Right ventricle myocardium superior (tissue), 1 donor: Measurements from ENCODE around the gene HPRT1. TPM values are rescaled to one million over a fixed set of nuclear protein-coding genes. Genes with fewer than 3 reads are reported as not detected.
"Not testable (repeated sequence)": the region's sequence is repeated elsewhere in the genome, so short reads cannot be mapped to it uniquely, and the experiment has no call there.

Experiments
- ATAC-seq: fragments of 200-7000 bp; cut with Tn5 transposase; one replicate; pipeline ENCODE4 v1.9.1; 2020; ENCODE audit warnings: mild to moderate bottlenecking; ENCODE audit not compliant: poor library complexity
- DNase-seq: peaks from one replicate; pipeline ENCODE4 v3.0.0-alpha.2; 2020
- intact Hi-C: fragments of 100-400 bp; cut with DNase I; formaldehyde crosslinking; loops from one replicate; pipeline ENCODE4 v1.11.2; 2022
- long read RNA-seq: library from polyadenylated mRNA; unstranded; transcript quantifications from one replicate; pipeline ENCODE4 v2.0.0, GENCODE V29; 2021
- total RNA-seq: library from RNA; stranded (reverse); fragmentation: NEBNext Ultra II Directional; extraction: Animal tissue kit (Norgen Biotek cat#: 25700); gene quantifications from one replicate; pipeline ENCODE4 v1.2.1, GENCODE V29; 2021
- donor health status: DM: no; HTN: yes; CAD: no; lungs with severe emphysema.

The HPRT1 gene, protein sequence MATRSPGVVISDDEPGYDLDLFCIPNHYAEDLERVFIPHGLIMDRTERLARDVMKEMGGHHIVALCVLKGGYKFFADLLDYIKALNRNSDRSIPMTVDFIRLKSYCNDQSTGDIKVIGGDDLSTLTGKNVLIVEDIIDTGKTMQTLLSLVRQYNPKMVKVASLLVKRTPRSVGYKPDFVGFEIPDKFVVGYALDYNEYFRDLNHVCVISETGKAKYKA
- total RNA-seq: 18.5 TPM
- long read RNA-seq, partial matches to known transcripts: 0 of 2 reads
- long read RNA-seq, other reads (novel, unspliced or antisense): 0 of 2 reads

DNA sequence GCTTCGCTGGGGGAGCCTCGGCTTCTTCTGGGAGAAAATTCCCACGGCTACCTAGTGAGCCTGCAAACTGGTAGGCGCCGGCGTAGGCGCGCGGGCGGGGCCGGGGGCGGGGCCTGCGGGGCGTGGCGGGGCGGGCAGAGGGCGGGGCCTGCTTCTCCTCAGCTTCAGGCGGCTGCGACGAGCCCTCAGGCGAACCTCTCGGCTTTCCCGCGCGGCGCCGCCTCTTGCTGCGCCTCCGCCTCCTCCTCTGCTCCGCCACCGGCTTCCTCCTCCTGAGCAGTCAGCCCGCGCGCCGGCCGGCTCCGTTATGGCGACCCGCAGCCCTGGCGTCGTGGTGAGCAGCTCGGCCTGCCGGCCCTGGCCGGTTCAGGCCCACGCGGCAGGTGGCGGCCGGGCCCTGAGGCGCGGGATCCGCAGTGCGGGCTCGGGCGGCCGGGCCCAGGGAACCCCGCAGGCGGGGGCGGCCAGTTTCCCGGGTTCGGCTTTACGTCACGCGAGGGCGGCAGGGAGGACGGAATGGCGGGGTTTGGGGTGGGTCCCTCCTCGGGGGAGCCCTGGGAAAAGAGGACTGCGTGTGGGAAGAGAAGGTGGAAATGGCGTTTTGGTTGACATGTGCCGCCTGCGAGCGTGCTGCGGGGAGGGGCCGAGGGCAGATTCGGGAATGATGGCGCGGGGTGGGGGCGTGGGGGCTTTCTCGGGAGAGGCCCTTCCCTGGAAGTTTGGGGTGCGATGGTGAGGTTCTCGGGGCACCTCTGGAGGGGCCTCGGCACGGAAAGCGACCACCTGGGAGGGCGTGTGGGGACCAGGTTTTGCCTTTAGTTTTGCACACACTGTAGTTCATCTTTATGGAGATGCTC, at the start of gene HPRT1:
Gene HPRT1 (plus strand): TSS at position 161 of the 857 bp plus-strand sequence. CDS start 147 bp downstream, at position 308.
- ATAC-seq (peak; percentile 99), DNase-seq (peak; percentile 92)
- intact Hi-C loops: no loop called here

DNA sequence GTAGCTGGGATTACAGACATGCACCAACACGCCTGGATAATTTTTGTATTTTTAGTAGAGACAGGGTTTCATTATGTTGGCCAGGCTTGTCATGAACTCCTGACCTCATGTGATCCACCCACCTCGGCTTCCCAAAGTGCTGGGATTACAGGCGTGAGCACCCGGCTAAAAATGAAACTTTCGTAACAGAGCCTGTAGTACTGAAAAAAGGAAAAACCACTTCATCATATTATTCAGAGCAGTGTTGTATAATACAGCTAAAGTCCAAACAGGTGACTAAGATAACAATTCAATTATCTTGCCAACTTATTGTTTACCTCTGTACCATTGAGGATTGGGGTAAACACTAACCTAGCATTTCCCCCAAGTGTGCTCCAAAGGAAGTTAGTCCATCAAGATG, 43.9 kb upstream of the HPRT1 start:
- DNase-seq: no peak
- no peak for ATAC-seq
- intact Hi-C loops: no loop called here

DNA sequence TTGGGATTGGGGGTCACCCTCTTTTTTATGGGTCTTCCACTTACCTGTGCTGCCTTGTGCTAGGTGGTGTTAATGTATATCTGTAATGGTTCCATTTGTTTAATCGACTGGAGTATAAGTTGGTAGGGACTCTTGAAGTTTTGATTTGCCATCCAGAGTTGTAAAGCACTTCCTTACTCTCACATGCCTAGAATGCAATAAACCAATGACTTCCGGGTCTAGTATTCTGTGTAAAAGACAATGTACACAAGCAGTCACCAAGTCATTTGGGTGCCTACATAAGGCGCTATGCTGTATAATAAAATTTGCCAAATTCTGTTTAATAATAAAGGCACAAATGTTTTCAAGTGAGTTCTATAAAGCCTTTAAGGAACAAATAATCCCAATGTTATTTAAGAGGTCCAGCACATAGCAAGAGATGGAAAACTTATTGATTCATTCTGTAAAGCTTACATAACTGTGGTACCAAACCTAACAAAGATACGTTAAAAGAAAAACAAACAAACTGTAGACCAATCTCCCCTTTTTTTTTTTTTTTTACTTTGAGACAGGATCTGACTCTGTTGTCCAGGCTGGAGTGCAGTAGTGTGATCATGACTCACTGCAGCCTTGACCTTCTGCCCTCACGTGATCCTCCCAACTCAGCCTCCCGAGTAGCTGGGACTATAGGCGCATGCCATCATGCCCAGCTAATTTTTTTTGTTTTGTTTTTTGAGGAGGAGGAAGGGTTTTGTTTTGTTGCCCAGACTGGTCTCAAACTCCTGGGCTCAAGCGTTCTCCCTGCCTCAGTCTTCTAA, 41.5 kb upstream of the HPRT1 start:
- ATAC-seq (no peak), DNase-seq (no peak)
- intact Hi-C loops: no loop called here

DNA sequence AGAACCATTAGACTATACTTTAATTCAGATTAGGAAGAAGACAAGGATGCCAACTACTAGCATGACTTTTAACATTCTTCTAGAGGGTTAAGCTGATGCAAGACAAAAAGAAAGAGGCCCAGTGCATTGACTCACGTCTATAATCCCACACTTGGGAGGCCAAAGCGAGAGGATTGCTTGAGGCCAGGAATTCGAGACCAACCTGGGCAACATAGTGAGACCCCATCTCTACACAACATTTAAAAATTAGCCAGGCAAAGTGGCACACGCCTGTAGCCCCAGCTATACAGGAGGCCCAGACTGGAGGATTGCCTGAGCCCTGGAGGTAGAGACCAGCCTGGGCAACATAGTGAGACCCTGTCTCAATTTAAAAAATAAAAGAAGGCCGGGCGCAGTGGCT, 40.2 kb upstream of the HPRT1 start:
- DNase-seq (no peak), ATAC-seq (no peak)
- intact Hi-C loops: no loop called here

DNA sequence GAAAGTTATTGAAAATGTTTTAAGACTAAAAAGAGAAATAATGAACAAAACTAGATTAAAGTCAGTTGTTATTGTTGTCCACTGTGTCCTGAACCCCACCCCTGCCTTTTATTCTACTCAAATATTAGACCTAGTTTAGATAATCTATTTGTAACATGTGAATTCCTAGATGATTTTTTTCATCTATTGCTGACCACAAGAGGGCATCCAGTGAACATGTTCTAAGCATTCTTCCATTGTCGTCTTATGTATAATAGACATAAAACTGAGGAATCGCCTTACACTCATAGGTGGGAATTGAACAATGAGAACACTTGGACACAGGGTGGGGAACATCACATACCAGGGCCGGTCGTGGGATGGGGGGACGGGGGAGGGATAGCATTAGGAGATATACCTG, 36.4 kb upstream of the HPRT1 start:
- ATAC-seq: no peak
- DNase-seq: no peak
- intact Hi-C loops: no loop called here

DNA sequence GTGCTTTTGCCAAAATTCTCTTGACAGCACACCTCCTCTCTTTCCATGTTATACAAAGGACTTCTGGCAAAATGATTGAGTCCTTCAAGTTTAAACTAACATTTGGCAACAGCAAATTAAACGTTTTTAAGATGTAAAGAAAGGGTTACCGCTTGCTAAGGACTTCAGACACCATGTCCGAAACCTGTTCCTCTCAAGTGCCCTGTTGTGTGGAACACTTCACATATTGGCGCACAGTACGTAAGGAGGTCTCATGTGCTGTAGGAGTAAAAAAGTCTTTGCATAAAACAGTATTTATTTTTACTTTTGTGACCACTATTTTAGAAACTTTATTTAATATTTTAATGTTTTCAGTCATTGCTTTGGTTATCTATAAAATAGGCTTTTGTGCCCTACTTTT, 33.7 kb upstream of the HPRT1 start:
- no peak for ATAC-seq
- intact Hi-C loops: no loop called here
- no peak for DNase-seq

DNA sequence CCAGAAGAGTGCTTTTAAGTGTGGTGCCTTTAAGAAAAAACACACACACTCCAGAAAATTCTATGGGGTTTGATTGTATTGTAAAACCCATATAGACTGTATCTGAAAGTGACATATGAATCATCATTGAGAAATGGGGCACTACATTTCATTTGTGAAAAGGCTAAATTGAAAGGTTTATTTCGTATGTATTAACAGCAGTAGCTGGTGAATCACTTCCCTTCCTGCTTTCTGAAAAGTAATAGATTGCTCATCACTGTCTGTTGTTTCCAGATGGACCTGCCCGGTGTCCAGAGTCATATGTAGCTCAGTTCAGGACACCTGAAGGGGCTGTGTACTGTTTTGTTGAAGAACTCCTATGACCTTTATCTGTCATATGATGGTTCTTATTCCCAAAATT, 28.1 kb upstream of the HPRT1 start:
- ATAC-seq (no peak), DNase-seq (no peak)
- intact Hi-C loops: no loop called here

DNA sequence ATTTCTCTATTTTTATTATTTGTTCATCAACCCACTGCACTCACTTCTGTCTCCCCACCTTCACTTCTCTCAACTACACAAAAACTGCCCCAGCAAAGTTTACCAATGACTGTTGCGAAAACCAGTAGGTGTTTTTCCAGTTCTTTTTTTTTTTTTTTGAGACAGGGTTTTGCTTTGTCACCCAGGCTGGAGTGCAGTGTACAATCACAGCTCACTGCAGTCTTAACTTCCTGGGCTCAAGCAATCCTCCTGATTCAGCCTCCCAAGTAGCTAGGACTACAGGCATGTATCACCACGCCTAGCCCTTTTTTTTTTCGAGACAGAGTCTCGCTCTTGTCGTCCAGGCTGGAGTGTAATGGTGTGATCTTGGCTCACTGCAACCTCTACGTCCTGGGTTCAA, 24.1 kb upstream of the HPRT1 start:
- intact Hi-C loops: no loop called here
- ATAC-seq: no peak
- no peak for DNase-seq

DNA sequence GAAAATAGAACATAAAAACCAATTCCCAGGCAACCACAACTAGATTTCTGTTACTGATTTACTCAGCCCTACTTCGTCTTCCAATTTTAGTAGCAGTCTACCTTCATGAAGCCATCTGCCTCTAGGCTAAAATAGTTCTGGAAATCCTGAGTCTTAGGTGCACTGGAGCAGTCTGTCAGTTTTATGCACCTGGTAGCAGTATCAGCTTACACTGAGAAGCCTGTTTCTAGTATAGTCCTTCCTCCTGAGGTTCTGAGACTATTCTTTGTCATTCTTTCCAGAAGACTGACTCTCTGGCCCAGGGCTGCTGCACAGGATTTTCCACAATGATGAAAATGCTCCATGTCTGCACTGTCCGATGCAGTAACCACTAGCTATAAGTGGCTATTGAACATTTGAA, 16.9 kb upstream of the HPRT1 start:
- DNase-seq (no peak), ATAC-seq (no peak)
- intact Hi-C loops: no loop called here

DNA sequence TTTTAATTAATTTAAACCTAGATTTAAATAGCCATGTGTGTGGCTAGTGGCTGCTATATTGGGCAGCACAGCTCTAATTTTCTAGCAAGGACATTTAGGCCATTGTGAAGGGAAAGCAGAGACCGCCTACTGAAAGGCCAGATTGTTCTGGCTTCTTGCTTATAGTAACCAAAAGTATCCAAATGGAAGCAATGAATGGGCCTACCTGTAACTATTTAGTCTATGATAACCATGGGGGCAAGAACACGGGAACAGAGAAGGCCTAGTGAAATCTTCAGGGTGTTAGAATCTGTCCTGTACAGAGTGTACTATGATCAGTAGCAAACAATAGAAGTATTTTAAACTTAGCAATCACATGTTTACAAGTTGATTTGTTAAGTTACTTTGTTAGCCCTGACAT, 16.5 kb upstream of the HPRT1 start:
- DNase-seq (no peak), ATAC-seq (no peak)
- intact Hi-C loops: no loop called here

DNA sequence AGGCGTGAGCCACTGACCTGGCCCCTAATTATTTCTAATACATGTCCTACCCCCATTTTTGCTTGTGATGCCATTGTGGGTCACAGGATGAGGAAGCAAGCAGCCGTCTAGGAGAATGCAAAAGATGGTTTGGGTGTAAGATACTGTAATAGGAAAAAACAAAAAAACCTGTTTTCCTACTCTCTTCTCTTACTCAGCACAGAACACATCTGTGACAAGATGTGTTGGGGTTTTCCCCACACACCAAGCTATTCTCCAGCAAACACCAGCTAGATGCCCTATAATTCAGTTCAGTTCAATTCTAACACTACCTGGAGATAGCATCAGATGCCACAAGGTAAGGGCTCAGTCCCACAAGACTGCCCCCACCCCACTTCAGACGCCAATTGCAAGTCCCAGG, 15.3 kb upstream of the HPRT1 start:
- intact Hi-C loops: no loop called here
- ATAC-seq (no peak), DNase-seq (no peak)

DNA sequence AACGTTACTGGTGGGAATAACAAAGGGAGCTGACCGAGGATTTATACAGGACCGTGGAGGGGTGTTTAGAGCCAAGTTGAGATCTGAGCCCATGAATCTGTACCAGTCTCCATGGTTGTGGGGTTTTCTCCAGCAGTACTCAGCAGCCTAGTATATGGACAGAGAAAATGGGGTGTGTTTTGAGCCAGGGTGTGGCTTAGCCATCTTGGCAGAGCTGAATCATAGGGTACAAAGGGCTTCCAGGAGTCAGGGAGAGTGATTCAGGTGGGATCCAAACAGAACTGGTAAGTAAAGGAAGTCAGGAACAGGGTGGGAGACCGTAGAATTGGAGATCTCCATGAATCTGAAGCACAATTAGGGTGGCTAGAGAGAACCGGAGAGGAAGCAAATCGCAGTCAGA, 7.4 kb upstream of the HPRT1 start:
- no peak for ATAC-seq
- intact Hi-C loops: no loop called here
- no peak for DNase-seq

DNA sequence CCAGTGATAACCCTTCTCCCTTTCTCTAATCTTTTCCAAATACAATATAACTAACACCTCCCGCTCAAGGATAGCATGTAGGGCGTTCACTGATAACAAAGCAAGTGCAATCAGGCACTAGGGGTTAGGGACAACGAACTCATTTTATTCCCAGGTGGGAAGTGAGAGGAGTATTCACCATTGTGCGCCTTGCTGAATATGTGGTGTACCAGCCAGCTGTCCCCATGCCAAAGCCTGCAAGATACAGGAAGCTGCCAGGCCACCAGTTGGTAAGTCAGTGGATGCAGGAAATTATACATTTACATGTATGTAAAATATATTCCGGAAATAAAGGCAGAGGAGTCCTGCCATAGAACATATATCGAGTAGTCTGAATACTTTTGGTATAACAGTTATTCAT, 6.3 kb upstream of the HPRT1 start:
- DNase-seq: no peak
- ATAC-seq: no peak
- intact Hi-C loops: no loop called here

DNA sequence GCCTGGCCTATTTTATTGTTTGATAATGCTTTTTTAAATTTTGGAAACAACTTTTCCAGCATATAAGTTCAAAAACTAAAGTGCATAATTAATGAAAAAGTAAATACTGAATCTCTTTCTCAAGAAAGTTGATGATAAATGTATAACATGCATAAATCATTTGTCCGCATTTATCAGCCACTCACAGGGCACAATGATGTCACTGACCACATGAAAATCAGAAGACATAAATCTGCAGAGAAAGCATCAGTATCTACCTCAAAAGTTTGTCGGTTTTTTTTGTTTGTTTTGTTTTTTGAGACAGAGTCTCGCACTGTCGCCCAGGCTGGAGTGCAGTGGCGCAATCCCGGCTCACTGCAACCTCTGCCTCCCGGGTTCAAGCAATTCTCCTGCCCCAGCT, 5.5 kb upstream of the HPRT1 start:
- intact Hi-C loops: no loop called here
- DNase-seq (no peak), ATAC-seq (no peak)

DNA sequence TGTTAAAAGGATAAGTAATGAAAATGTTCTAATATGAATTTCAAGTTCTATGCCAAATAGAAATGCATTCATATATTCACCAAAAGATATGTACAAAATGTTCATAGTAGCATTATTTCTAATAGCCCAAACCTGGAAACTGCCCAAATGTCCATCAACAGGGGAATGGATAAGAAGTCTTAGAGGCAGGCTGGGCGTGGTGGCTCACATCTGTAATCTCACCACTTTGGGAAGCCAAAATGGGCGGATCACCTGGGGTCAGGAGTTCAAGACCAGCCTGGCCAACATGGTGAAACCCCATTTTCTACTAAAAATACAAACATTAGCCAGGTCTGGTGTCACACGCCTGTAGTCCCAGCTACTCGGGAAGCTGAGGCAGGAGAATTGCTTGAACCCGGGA, 2.3 kb upstream of the HPRT1 start:
- DNase-seq (no peak), ATAC-seq (no peak)
- intact Hi-C loops: no loop called here

DNA sequence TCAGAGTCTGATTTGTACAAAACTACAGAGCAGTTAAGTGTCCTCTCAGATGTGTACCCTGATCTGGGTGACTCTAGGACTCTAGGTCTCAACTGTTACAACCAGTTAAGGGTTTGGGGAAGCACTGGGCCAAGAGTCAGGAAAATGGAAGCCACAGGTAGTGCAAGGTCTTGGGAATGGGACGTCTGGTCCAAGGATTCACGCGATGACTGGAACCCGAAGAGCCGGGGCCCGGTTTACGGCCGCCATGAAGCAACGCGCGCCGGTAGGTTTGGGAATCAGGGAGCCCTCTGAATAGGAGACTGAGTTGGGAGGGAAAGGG, 321 bp upstream of the HPRT1 start:
- peak; percentile 41 for ATAC-seq
- intact Hi-C loops: no loop called here
- no peak for DNase-seq

DNA sequence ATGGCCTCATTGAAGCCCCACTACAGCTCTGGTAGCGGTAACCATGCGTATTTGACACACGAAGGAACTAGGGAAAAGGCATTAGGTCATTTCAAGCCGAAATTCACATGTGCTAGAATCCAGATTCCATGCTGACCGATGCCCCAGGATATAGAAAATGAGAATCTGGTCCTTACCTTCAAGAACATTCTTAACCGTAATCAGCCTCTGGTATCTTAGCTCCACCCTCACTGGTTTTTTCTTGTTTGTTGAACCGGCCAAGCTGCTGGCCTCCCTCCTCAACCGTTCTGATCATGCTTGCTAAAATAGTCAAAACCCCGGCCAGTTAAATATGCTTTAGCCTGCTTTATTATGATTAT, 876 bp downstream of the HPRT1 start:
- DNase-seq (no peak), ATAC-seq (no peak)
- intact Hi-C loops: no loop called here

DNA sequence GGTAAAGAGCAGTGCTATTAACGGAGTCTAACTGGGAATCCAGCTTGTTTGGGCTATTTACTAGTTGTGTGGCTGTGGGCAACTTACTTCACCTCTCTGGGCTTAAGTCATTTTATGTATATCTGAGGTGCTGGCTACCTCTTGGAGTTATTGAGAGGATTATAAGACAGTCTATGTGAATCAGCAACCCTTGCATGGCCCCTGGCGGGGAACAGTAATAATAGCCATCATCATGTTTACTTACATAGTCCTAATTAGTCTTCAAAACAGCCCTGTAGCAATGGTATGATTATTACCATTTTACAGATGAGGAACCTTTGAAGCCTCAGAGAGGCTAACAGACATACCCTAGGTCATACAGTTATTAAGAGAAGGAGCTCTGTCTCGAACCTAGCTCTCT, 1.5 kb downstream of the HPRT1 start:
- DNase-seq (no peak), ATAC-seq (no peak)
- intact Hi-C loops: no loop called here

DNA sequence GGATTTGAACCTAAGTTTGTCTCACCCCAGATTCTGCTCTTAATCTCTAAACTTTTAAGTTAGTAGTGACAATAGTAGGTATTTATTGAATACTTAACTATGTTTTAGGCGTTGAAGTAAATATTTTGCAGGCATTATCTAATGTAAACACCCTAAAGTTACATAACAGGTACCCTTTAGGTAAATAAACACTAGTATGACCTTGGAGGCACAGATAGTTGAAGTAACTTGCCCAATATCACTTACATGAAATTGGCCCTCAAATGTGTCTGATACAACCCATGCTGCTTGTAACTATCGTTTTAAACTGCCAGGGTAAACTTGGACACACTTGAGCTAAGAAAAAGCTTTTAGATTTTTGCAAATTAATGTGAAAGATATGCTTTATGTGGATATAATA, 3.0 kb downstream of the HPRT1 start:
- intact Hi-C loops: no loop called here
- ATAC-seq (no peak), DNase-seq (no peak)

DNA sequence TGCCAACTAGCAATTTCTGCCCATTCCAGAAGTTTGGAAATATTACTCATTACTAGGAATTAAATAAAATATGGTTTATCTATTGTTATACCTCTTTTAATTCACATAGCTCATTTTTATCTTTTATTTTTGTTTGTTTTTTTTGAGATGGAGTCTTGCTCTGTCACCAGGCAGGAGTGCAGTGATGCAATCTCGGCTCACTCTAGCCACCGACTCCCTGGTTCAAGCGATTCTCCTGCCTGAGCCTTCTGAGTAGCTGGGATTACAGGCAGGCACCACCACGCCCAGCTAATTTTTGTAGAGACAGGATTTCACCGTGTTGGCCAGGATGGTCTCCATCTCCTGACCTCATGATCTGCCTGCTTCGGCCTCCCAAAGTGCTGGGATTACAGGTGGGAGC, 4.5 kb downstream of the HPRT1 start:
- intact Hi-C loops, DNase-seq, ATAC-seq: not testable (repeated sequence)
